EH (cell line): Measurements from ENCODE around the gene TARM1.
"Not testable (repeated sequence)": the region's sequence is repeated elsewhere in the genome, so short reads cannot be mapped to it uniquely, and the experiment has no call there.

Experiments used
- DNase-seq: peaks from one replicate; pipeline ENCODE4 v3.0.0-alpha.2; 2015; ENCODE audit warnings: low read depth

TARM1 gene

GRCh38 chr19:54099903-54100255 is 18.7 kb upstream of the TARM1 start:
- not testable (repeated sequence) for DNase-seq

- DNase-seq = no peak
These were observed 18.2 kb upstream of the TARM1 start for GRCh38 chr19:54099190-54099902.

GRCh38 chr19:54096617-54097106 is 15.5 kb upstream of the TARM1 start:
- peak; percentile 48 for DNase-seq

- peak; percentile 50 for DNase-seq
These were observed 14.9 kb upstream of the TARM1 start for GRCh38 chr19:54095859-54096616.

- DNase-seq = no peak
These were observed 14.1 kb upstream of the TARM1 start for GRCh38 chr19:54095136-54095858.

GRCh38 chr19:54094426-54095000 is 13.3 kb upstream of the TARM1 start:
- DNase-seq = no peak

- DNase-seq = no peak
These were observed 3.2 kb upstream of the TARM1 start for GRCh38 chr19:54084410-54084809.

- no peak for DNase-seq
These were observed 3.8 kb downstream of the TARM1 start for GRCh38 chr19:54077334-54077733.

GRCh38 chr19:54074851-54075250 is 6.3 kb downstream of the TARM1 start:
- no peak for DNase-seq

GRCh38 chr19:54073829-54074228 is 7.3 kb downstream of the TARM1 start:
- DNase-seq = no peak

- DNase-seq = no peak
These were observed 11.7 kb downstream of the TARM1 start for GRCh38 chr19:54069470-54069869.

GRCh38 chr19:54063350-54064116 is 17.6 kb downstream of the TARM1 start, which contains the start of gene VSTM1:
Gene VSTM1, minus strand, starts transcription at chr19:54063897. Its CDS starts 120 bp downstream, at chr19:54063777.
- DNase-seq = no peak

- no peak for DNase-seq
These were observed 18.5 kb downstream of the TARM1 start for GRCh38 chr19:54062643-54063042.

- DNase-seq = no peak
These were observed 33.5 kb downstream of the TARM1 start for GRCh38 chr19:54047616-54048015.

- DNase-seq = no peak
These were observed 35.4 kb downstream of the TARM1 start for GRCh38 chr19:54045771-54046170.

GRCh38 chr19:54042989-54043388 is 38.2 kb downstream of the TARM1 start:
- DNase-seq = no peak

GRCh38 chr19:54041969-54042606 is 39.1 kb downstream of the TARM1 start:
- DNase-seq = no peak

- no peak for DNase-seq
These were observed 41.2 kb downstream of the TARM1 start for GRCh38 chr19:54040003-54040402.

GRCh38 chr19:54036542-54036941 is 44.6 kb downstream of the TARM1 start:
- not testable (repeated sequence) for DNase-seq

GRCh38 chr19:54035215-54036178 is 45.7 kb downstream of the TARM1 start:
- peak; percentile 94 for DNase-seq
